OCI-LY3 (cell line): Measurements from ENCODE around the gene PLSCR1.

Source experiments
- CTCF ChIP-seq: fragments of 200-600, 300-600 bp; sonication (generic); IDR thresholded peaks from 2 replicates; pipeline ENCODE4 v1.5.1; 2014; ENCODE audit warnings: antibody characterized with exemption, low read length, low read depth
- EZH2phosphoT487 ChIP-seq: fragments of 200-600 bp; shearing (Covaris generic); IDR thresholded peaks from 2 replicates; pipeline ENCODE4 v1.6.1; 2018; ENCODE audit warnings: antibody characterized with exemption, mixed run types, low read depth

GRCh38 chr3:146498002-146498736 lies 46.2 kb downstream of the PLSCR1 start:
- TF ChIP-seq CTCF = no peak
- no peak for TF ChIP-seq EZH2phosphoT487
